Ishikawa (cell line): Measurements from ENCODE around the gene ATF6.

ENCODE experiments used
- CEBPB ChIP-seq: IDR thresholded peaks from 2 replicates; pipeline ENCODE4 v1.6.1; 2012
- CREB1 ChIP-seq: IDR thresholded peaks from 2 replicates; pipeline ENCODE4 v1.6.1; 2012; ENCODE audit warnings: low read depth
- EGR1 ChIP-seq: IDR thresholded peaks from 2 replicates; pipeline ENCODE4 v1.6.1; 2012
- EP300 ChIP-seq: IDR thresholded peaks from 2 replicates; pipeline ENCODE4 v1.6.1; 2012; ENCODE audit warnings: borderline replicate concordance
- FOXM1 ChIP-seq: IDR thresholded peaks from 2 replicates; pipeline ENCODE4 v1.6.1; 2012; ENCODE audit warnings: low read depth, borderline replicate concordance
- NFIC ChIP-seq: IDR thresholded peaks from 2 replicates; pipeline ENCODE4 v1.6.1; 2012
- TAF1 ChIP-seq: IDR thresholded peaks from 2 replicates; pipeline ENCODE4 v1.6.1; 2012; ENCODE audit warnings: low read depth, mild to moderate bottlenecking
- TEAD4 ChIP-seq: IDR thresholded peaks from 2 replicates; pipeline ENCODE4 v1.6.1; 2012
- YY1 ChIP-seq: IDR thresholded peaks from 2 replicates; pipeline ENCODE4 v1.6.1; 2012; ENCODE audit warnings: low read depth
- ZBTB7A ChIP-seq: IDR thresholded peaks from 2 replicates; pipeline ENCODE4 v1.6.1; 2012; ENCODE audit warnings: low read depth
- TF ChIP-seq, protein P1 (sequence below): IDR thresholded peaks from 2 replicates; pipeline ENCODE4 v1.6.1; 2012; ENCODE audit warnings: low read depth, mild to moderate bottlenecking
- TF ChIP-seq, protein P2 (sequence below): IDR thresholded peaks from 2 replicates; pipeline ENCODE4 v1.6.1; 2012
- TF ChIP-seq, protein P3 (sequence below): IDR thresholded peaks from 2 replicates; pipeline ENCODE4 v1.6.1; 2012

DNA sequence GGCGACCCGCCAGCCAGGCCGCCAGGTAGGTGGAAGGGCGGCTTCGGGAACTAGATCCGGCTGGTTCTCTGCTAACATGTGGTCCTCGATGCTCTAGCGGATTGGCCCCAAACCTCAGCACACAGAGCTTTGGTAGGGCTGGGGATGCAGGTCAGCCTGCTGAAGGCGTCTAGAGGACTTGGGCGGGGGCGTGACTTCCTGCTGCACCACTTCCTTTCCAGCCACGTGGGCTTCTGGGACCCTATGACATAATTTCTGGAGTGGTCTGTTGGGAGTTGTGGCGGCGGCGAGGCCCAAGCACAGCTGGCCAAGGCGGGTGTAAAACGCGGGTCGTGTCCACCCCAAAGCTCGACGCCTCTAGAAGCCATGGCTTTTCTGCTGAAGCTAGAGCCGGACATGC, 124.5 kb downstream of the ATF6 start:
- no peak for TF ChIP-seq FOXM1
- no peak for TF ChIP-seq TAF1
- no peak for TF ChIP-seq EP300
- TF ChIP-seq, protein P1, sequence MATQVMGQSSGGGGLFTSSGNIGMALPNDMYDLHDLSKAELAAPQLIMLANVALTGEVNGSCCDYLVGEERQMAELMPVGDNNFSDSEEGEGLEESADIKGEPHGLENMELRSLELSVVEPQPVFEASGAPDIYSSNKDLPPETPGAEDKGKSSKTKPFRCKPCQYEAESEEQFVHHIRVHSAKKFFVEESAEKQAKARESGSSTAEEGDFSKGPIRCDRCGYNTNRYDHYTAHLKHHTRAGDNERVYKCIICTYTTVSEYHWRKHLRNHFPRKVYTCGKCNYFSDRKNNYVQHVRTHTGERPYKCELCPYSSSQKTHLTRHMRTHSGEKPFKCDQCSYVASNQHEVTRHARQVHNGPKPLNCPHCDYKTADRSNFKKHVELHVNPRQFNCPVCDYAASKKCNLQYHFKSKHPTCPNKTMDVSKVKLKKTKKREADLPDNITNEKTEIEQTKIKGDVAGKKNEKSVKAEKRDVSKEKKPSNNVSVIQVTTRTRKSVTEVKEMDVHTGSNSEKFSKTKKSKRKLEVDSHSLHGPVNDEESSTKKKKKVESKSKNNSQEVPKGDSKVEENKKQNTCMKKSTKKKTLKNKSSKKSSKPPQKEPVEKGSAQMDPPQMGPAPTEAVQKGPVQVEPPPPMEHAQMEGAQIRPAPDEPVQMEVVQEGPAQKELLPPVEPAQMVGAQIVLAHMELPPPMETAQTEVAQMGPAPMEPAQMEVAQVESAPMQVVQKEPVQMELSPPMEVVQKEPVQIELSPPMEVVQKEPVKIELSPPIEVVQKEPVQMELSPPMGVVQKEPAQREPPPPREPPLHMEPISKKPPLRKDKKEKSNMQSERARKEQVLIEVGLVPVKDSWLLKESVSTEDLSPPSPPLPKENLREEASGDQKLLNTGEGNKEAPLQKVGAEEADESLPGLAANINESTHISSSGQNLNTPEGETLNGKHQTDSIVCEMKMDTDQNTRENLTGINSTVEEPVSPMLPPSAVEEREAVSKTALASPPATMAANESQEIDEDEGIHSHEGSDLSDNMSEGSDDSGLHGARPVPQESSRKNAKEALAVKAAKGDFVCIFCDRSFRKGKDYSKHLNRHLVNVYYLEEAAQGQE: no peak
- TF ChIP-seq TEAD4: no peak
- TF ChIP-seq ZBTB7A: no peak
- no peak for TF ChIP-seq YY1
- no peak for TF ChIP-seq CEBPB
- no peak for TF ChIP-seq NFIC
- no peak for TF ChIP-seq EGR1
- TF ChIP-seq, protein P2, sequence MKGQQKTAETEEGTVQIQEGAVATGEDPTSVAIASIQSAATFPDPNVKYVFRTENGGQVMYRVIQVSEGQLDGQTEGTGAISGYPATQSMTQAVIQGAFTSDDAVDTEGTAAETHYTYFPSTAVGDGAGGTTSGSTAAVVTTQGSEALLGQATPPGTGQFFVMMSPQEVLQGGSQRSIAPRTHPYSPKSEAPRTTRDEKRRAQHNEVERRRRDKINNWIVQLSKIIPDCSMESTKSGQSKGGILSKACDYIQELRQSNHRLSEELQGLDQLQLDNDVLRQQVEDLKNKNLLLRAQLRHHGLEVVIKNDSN: no peak
- TF ChIP-seq, protein P3, sequence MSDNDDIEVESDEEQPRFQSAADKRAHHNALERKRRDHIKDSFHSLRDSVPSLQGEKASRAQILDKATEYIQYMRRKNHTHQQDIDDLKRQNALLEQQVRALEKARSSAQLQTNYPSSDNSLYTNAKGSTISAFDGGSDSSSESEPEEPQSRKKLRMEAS: no peak
- no peak for TF ChIP-seq CREB1
